Smooth muscle cell of the coronary artery (primary cell): Measurements from ENCODE around the gene DDX27. TPM values are rescaled to one million over a fixed set of nuclear protein-coding genes. Genes with fewer than 3 reads are reported as not detected.

Source experiments
- total RNA-seq: library from RNA; depleted of rRNA; stranded (reverse); fragments of >200 nt; gene quantifications from 2 replicates; pipeline ENCODE4 v1.2.3, GENCODE V29; 2014; ENCODE audit warnings: low replicate concordance

Gene DDX27, protein sequence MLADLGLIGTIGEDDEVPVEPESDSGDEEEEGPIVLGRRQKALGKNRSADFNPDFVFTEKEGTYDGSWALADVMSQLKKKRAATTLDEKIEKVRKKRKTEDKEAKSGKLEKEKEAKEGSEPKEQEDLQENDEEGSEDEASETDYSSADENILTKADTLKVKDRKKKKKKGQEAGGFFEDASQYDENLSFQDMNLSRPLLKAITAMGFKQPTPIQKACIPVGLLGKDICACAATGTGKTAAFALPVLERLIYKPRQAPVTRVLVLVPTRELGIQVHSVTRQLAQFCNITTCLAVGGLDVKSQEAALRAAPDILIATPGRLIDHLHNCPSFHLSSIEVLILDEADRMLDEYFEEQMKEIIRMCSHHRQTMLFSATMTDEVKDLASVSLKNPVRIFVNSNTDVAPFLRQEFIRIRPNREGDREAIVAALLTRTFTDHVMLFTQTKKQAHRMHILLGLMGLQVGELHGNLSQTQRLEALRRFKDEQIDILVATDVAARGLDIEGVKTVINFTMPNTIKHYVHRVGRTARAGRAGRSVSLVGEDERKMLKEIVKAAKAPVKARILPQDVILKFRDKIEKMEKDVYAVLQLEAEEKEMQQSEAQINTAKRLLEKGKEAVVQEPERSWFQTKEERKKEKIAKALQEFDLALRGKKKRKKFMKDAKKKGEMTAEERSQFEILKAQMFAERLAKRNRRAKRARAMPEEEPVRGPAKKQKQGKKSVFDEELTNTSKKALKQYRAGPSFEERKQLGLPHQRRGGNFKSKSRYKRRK
- total RNA-seq, result 30.7 and 31.2 TPM in 2 replicates

GRCh38 chr20:49219091-49219923 lies at the start of gene DDX27:
DDX27 (plus strand) TSS chr20:49219416; CDS start chr20:49219449, 33 bp downstream.

DNA sequence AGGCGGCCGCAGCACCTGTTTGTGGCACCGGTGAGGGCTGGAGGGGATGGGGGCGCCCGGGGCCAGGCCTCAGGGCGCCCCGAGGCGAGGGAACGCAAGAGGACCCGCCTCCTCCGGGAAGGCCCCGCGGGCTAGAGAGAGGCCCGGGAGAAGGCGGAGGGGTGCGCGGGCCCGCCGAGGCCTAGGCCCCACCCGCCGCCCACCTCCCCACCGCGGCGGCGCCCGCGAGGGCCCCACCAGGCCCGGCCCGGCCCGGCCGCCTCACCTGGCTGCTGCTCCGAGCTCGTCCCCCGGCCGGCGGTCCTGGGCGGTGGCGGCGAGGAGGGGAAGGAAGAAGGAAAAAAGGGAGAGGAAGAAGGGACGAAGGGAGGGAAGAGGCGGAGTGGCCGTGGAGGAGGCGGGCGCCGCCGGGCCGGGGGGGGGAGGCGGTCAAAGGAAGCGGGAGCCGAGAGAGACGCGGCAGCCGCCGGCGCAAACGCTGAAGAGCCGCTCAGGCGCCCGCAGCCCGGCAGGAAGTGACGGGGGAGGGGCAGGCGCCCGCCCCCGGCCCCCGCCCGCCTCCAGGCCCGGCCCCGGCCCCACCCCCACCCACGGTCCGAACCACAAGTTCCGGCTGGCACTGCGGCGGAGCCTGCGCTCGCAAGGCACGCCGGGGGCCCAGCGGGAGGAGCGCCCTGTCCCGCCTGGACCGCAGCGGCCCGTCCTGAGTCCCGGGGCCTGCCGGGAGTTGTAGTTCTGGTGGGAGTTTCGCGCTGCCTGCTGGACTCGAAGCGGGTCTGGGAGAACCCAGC lies 31.2 kb upstream of the DDX27 start, which contains the start of gene STAU1:
TSS of gene STAU1 (minus strand) at position 484 of the 791 bp plus-strand sequence. CDS start 22,133 bp downstream, outside the sequence.

DNA sequence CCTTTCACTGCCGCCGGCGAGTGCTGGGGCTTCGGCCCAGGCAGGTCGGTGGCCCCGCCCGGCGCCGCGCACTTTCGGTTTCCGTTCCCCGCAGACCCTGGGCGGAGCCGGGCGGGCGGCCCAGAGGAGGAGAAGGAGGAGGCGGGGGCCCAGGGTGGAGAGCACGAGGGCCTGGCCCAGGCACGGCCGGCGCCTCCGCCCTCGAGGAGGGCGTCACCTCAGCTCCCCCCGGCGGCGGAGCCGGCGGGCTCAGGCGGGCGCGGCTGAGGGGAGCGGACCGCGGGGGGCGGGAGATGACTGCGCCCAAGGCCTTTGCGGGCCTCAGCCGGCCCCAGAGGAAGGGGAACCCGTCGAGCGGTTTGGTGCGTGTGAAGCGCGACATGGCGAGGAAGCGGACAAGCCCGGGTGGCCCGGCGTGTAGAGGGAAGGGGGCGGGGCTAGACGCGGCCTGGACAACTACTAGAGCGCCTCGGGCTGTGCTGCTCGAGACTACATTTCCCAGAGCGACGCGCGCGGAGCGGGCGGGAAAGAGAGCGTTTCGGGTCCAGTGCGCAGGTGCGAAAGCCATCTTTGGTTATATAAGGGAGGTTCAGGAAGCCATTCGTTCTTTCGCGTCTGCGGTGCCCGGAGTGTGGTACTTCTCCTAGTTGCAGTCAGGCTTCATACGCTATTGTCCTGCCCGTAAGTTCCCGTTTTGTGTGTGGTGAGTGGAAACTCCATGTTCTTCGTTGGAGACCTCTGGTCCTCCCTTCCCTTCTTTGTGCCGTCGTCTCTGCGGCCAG lies 59.0 kb downstream of the DDX27 start, which contains the start of gene ZNFX1:
TSS of gene ZNFX1 (minus strand) at position 22 of the 782 bp plus-strand sequence. CDS start 2,218 bp downstream, outside the sequence.

Other genes with a start within 250 kb of the DDX27 start
- gene CSE1L, start 173.1 kb upstream of the DDX27 start, total RNA-seq, result 25.9 and 53.7 TPM in 2 replicates
- gene STAU1, start 31.1 kb upstream of the DDX27 start, total RNA-seq, result 21.8 and 31.2 TPM in 2 replicates
- gene ZNFX1, start 58.6 kb downstream of the DDX27 start, total RNA-seq, result 24.1 and 28.9 TPM in 2 replicates